Measurements from ENCODE around the gene CGB2. TPM values are rescaled to one million over a fixed set of nuclear protein-coding genes. Genes with fewer than 3 reads are reported as not detected.

Gene CGB2
- polyA plus RNA-seq, 1 donor from 2014 or later, result not detected

DNA sequence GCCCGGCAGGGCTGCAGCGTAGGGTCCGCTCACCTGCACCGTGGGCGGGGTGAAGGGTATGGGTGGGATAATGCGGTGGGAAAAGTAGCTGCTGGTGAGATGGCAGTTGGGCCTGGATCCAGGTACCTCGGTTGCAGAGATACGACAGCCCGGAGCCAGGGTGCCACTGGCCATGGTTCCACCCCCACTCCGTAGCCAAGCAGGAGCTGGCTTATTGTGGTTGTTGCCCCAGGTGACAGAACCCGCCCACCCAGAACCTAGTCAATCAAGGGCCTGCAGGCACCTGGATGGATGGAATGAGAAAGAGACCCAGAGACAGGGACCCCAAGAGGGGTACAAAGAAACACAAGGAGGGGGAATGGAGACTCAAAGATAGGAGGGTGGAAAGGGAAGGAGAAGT, 11.3 kb upstream of the CGB2 start:
- Histone ChIP-seq H3K9me2 (ENCODE audit: insufficient read depth, low read length) (no peaks in the 10 kb centered on the region), H3K27me3 (ENCODE audit: insufficient read depth, low read depth, low read length) (peaks cover 13% of the 10 kb centered on the region), H3K79me2 (replicated peaks; ENCODE audit: insufficient read depth, low read length) (no peaks in the 10 kb centered on the region), H3K36me3 (ENCODE audit: insufficient read depth, low read length) (no peaks in the 10 kb centered on the region), H2AFZ (ENCODE audit: low read depth, low read length) (no peak overlapping the region), H3K4me2 (ENCODE audit: low read length) (no peak overlapping the region), H3K9me3 (ENCODE audit: low read length) (no peaks in the 10 kb centered on the region), H3K9ac (ENCODE audit: low read length) (no peak overlapping the region), H3F3A (ENCODE audit: insufficient read depth, low read length, poor library complexity, severe bottlenecking) (no peaks in the 10 kb centered on the region), H4K20me1 (ENCODE audit: insufficient read depth) (no peaks in the 10 kb centered on the region), H3K4me3 (ENCODE audit: low read length) (no peak overlapping the region), H3K27ac (ENCODE audit: low read length) (no peak overlapping the region)
- TF ChIP-seq EP300 (conservative IDR thresholded peaks at IDR 0.05; ENCODE audit: poor library complexity, severe bottlenecking) (no peak), SMC3 (conservative IDR thresholded peaks at IDR 0.05; ENCODE audit: poor library complexity) (no peak), TAF1 (IDR thresholded peaks at IDR 0.05; ENCODE audit: low read depth) (no peak), MXI1 (conservative IDR thresholded peaks at IDR 0.05; ENCODE audit: poor library complexity, severe bottlenecking) (no peak), POLR2AphosphoS5 (IDR thresholded peaks at IDR 0.05) (no peak), RAD21 (conservative IDR thresholded peaks at IDR 0.05) (no peak), EZH2 (IDR thresholded peaks at IDR 0.05; ENCODE audit: borderline replicate concordance, insufficient read depth, low read length, poor library complexity, severe bottlenecking) (no peak)
- TF ChIP-seq, protein P1, sequence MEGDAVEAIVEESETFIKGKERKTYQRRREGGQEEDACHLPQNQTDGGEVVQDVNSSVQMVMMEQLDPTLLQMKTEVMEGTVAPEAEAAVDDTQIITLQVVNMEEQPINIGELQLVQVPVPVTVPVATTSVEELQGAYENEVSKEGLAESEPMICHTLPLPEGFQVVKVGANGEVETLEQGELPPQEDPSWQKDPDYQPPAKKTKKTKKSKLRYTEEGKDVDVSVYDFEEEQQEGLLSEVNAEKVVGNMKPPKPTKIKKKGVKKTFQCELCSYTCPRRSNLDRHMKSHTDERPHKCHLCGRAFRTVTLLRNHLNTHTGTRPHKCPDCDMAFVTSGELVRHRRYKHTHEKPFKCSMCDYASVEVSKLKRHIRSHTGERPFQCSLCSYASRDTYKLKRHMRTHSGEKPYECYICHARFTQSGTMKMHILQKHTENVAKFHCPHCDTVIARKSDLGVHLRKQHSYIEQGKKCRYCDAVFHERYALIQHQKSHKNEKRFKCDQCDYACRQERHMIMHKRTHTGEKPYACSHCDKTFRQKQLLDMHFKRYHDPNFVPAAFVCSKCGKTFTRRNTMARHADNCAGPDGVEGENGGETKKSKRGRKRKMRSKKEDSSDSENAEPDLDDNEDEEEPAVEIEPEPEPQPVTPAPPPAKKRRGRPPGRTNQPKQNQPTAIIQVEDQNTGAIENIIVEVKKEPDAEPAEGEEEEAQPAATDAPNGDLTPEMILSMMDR (IDR thresholded peaks at IDR 0.05; ENCODE audit: poor library complexity, severe bottlenecking), result no peak
- TF ChIP-seq, protein P2, sequence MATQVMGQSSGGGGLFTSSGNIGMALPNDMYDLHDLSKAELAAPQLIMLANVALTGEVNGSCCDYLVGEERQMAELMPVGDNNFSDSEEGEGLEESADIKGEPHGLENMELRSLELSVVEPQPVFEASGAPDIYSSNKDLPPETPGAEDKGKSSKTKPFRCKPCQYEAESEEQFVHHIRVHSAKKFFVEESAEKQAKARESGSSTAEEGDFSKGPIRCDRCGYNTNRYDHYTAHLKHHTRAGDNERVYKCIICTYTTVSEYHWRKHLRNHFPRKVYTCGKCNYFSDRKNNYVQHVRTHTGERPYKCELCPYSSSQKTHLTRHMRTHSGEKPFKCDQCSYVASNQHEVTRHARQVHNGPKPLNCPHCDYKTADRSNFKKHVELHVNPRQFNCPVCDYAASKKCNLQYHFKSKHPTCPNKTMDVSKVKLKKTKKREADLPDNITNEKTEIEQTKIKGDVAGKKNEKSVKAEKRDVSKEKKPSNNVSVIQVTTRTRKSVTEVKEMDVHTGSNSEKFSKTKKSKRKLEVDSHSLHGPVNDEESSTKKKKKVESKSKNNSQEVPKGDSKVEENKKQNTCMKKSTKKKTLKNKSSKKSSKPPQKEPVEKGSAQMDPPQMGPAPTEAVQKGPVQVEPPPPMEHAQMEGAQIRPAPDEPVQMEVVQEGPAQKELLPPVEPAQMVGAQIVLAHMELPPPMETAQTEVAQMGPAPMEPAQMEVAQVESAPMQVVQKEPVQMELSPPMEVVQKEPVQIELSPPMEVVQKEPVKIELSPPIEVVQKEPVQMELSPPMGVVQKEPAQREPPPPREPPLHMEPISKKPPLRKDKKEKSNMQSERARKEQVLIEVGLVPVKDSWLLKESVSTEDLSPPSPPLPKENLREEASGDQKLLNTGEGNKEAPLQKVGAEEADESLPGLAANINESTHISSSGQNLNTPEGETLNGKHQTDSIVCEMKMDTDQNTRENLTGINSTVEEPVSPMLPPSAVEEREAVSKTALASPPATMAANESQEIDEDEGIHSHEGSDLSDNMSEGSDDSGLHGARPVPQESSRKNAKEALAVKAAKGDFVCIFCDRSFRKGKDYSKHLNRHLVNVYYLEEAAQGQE (IDR thresholded peaks at IDR 0.05; ENCODE audit: borderline replicate concordance), result no peak

DNA sequence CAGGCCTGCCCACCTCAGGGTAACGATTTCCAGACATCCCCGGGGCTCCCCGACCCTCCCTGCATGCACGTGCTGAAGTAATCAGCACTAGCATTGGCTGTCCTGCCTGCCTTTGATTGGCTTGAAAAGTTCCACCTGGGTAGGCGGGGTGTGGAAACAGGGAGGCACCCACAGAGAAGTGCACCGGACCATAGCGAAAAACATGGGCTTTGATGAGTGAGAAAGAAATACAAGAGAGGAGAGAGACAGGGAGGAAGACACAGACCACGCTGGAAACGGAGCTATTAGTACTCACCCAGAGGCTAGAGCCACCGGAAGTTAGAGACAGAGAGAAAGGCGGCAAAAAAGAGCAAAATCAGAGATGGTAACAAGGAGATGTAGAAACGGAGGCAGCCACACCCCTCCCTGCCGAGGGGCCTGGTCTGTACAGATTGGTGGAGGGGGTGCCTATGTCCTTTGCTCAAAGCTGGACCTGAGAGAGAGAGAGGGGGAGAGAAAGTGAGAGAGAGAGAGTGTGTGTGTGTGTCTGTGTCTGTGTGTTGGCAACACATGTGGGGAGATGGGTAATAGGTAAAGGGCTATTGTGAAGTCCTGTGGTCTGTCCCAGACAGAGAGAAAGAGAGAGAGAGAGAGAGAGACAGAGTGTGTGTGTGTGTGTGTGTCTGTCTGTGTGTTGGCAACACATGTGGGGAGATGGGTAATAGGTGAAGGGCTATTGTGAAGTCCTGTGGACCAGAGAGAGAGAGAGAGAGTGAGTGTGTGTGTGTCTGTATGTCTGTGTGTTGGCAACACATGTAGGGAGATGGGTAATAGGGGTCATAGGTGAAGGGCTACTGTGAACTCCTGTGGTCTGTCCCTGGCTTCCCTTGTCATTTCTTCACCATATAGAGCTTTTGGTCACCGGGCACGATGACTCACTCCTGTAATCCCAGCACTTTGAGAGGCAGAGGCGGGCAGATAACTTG, 10.5 kb upstream of the CGB2 start:
- no peaks in the 10 kb centered on the region for H3F3A ChIP-seq (ENCODE audit: insufficient read depth, low read length, poor library complexity, severe bottlenecking)
- TF ChIP-seq RAD21 (conservative IDR thresholded peaks at IDR 0.05), result no peak
- TF ChIP-seq, protein P2 (IDR thresholded peaks at IDR 0.05; ENCODE audit: borderline replicate concordance), result no peak
- TF ChIP-seq, protein P1 (IDR thresholded peaks at IDR 0.05; ENCODE audit: poor library complexity, severe bottlenecking), result no peak
- no peak for TF ChIP-seq SMC3 (conservative IDR thresholded peaks at IDR 0.05; ENCODE audit: poor library complexity)
- no peak for TF ChIP-seq EP300 (conservative IDR thresholded peaks at IDR 0.05; ENCODE audit: poor library complexity, severe bottlenecking)
- TF ChIP-seq EZH2 (IDR thresholded peaks at IDR 0.05; ENCODE audit: borderline replicate concordance, insufficient read depth, low read length, poor library complexity, severe bottlenecking), result no peak
- TF ChIP-seq TAF1 (IDR thresholded peaks at IDR 0.05; ENCODE audit: low read depth), result no peak
- TF ChIP-seq MXI1 (conservative IDR thresholded peaks at IDR 0.05; ENCODE audit: poor library complexity, severe bottlenecking), result no peak
- TF ChIP-seq POLR2AphosphoS5 (IDR thresholded peaks at IDR 0.05), result no peak
- no peaks in the 10 kb centered on the region for H3K36me3 ChIP-seq (ENCODE audit: insufficient read depth, low read length)
- H3K4me2 ChIP-seq (ENCODE audit: low read length), result no peak overlapping the region
- H3K79me2 ChIP-seq (replicated peaks; ENCODE audit: insufficient read depth, low read length), result no peaks in the 10 kb centered on the region
- H3K9me2 ChIP-seq (ENCODE audit: insufficient read depth, low read length), result no peaks in the 10 kb centered on the region
- H3K27ac ChIP-seq (ENCODE audit: low read length), result no peak overlapping the region
- no peaks in the 10 kb centered on the region for H3K9me3 ChIP-seq (ENCODE audit: low read length)
- H3K9ac ChIP-seq (ENCODE audit: low read length), result no peak overlapping the region
- no peaks in the 10 kb centered on the region for H4K20me1 ChIP-seq (ENCODE audit: insufficient read depth)
- no peak overlapping the region for H3K4me3 ChIP-seq (ENCODE audit: low read length)
- no peak overlapping the region for H2AFZ ChIP-seq (ENCODE audit: low read depth, low read length)
- peaks cover 13% of the 10 kb centered on the region for H3K27me3 ChIP-seq (ENCODE audit: insufficient read depth, low read depth, low read length)
